Suppressor macrophage treated with lipopolysaccharide for 4 hours (primary cell): Measurements from ENCODE around the gene CHPF.

Experiments used
- DNase-seq: peaks from one replicate; pipeline ENCODE4 v3.0.0-alpha.2; 2020

Gene CHPF

GRCh38 chr2:219566640-219567039 is 23.0 kb upstream of the CHPF start:
- DNase-seq: no peak

GRCh38 chr2:219565130-219566080 is 21.8 kb upstream of the CHPF start:
- no peak for DNase-seq

- DNase-seq: no peak
Observed at GRCh38 chr2:219563271-219563928, 19.8 kb upstream of the CHPF start.

GRCh38 chr2:219562049-219563020 is 18.7 kb upstream of the CHPF start:
- DNase-seq: no peak

- DNase-seq: no peak
Observed at GRCh38 chr2:219561179-219562048, 17.8 kb upstream of the CHPF start.

GRCh38 chr2:219560893-219561178 is 17.2 kb upstream of the CHPF start:
- no peak for DNase-seq

- DNase-seq: peak; percentile 13
Observed at GRCh38 chr2:219560037-219560892, 16.7 kb upstream of the CHPF start.

GRCh38 chr2:219559156-219559915 is 15.7 kb upstream of the CHPF start:
- DNase-seq: no peak

- no peak for DNase-seq
Observed at GRCh38 chr2:219557791-219558785, 14.5 kb upstream of the CHPF start.

GRCh38 chr2:219557320-219557719 is 13.7 kb upstream of the CHPF start:
- DNase-seq: no peak

GRCh38 chr2:219556413-219556812 is 12.8 kb upstream of the CHPF start:
- no peak for DNase-seq

- no peak for DNase-seq
Observed at GRCh38 chr2:219555956-219556355, 12.3 kb upstream of the CHPF start.

- no peak for DNase-seq
Observed at GRCh38 chr2:219554350-219554749, 10.7 kb upstream of the CHPF start.

GRCh38 chr2:219553463-219553963 is 9.9 kb upstream of the CHPF start:
- no peak for DNase-seq

- no peak for DNase-seq
Observed at GRCh38 chr2:219553168-219553417, 9.5 kb upstream of the CHPF start.

- DNase-seq: peak; percentile 86
Observed at GRCh38 chr2:219552382-219553167, 9.0 kb upstream of the CHPF start.

GRCh38 chr2:219551441-219552381 is 8.1 kb upstream of the CHPF start:
- DNase-seq: no peak
